ENCODE results near the gene CLEC4M. TPM values are rescaled to one million over a fixed set of nuclear protein-coding genes. Genes with fewer than 3 reads are reported as not detected.

CLEC4M gene
- total and polyA plus RNA-seq, 2 of the 8 experiments (the other 6 are each of a cell fraction or from before 2014, with no cell fraction given), result not detected

- TF ChIP-seq CHD7 (IDR thresholded peaks at IDR 0.05; ENCODE audit: insufficient replicate concordance, low read length), result no peak
- no peak for TF ChIP-seq POLR2A (IDR thresholded peaks at IDR 0.05; ENCODE audit: control extremely low read depth in 1 of 2, low read depth in 2 of 2, low read length in 2 of 2)
- no peak for TF ChIP-seq CTCF (IDR thresholded peaks at IDR 0.05; ENCODE audit: control extremely low read depth in 1 of 3, insufficient read depth in 1 of 3, low read depth in 1 of 3, low read length in 3 of 3)
- TF ChIP-seq HDAC6 (IDR thresholded peaks at IDR 0.05; ENCODE audit: low read depth, low read length), result no peak
- TF ChIP-seq TAF1 (IDR thresholded peaks at IDR 0.05; ENCODE audit: low read depth, low read length), result no peak
- TF ChIP-seq SP1 (IDR thresholded peaks at IDR 0.05; ENCODE audit: low read depth, low read length), result no peak
- no peak for TF ChIP-seq GTF2F1 (IDR thresholded peaks at IDR 0.05; ENCODE audit: borderline replicate concordance, low read depth, low read length)
- TF ChIP-seq YY1 (IDR thresholded peaks at IDR 0.05; ENCODE audit: low read depth, low read length), result no peak
- TF ChIP-seq SP4 (IDR thresholded peaks at IDR 0.05; ENCODE audit: low read length), result no peak
- TF ChIP-seq SUZ12 (IDR thresholded peaks at IDR 0.05; ENCODE audit: low read length), result no peak
- TF ChIP-seq CHD2 (IDR thresholded peaks at IDR 0.05; ENCODE audit: low read length), result no peak
These were observed 653 bp downstream of the CLEC4M start (continued) for GRCh38 chr19:7763696-7764095.

Measured in H1 (cell line).